ENCODE data around the gene CNTN5.

CNTN5 gene

DNA sequence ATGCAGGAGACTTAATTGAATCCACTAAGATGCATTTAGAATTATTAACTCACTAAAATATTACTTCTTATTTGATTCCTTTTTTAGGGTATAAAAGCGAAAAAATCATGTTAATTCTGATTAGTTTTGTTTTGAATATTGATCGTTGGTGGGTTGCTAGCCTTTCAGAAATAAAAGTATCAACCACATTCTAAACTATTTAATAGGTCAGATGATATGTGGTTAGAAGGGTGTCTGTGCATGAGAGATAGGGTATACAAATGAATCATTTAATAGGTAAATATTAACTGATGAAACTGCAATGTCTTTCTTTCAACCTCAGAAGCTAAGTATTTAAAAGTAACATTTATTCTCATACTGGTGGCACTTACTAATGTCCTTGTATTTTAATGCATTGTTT lies 515.1 kb downstream of the CNTN5 start:
- DNase-seq (ENCODE audit: low read depth): no peak
- no peak overlapping the region for H3K4me3 ChIP-seq (ENCODE audit: low read depth, low read length)
- TF ChIP-seq CTCF (IDR thresholded peaks at IDR 0.05; ENCODE audit: low read depth, low read length, missing control alignments): no peak

DNA sequence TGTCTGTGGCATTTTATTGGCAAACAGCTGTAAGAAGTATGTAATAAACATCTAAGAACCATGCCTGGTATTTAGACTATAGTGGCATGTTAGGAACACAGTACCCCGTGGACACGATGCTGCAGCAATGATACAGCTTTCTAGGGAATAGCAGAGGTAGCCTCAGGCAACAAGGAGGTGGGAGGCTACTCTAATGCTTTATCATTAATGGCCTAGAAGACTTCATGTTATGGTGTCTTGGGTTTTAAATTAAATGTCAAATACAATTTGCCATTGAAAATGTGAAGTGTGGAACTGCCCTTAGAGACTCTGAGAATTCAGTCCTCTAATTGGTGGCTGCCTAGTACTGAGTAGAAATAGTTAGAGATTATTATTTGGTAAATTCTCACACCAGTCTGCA lies 516.9 kb downstream of the CNTN5 start:
- TF ChIP-seq CTCF (IDR thresholded peaks at IDR 0.05; ENCODE audit: low read depth, low read length, missing control alignments): no peak
- DNase-seq (ENCODE audit: low read depth): no peak
- no peak overlapping the region for H3K4me3 ChIP-seq (ENCODE audit: low read depth, low read length)

DNA sequence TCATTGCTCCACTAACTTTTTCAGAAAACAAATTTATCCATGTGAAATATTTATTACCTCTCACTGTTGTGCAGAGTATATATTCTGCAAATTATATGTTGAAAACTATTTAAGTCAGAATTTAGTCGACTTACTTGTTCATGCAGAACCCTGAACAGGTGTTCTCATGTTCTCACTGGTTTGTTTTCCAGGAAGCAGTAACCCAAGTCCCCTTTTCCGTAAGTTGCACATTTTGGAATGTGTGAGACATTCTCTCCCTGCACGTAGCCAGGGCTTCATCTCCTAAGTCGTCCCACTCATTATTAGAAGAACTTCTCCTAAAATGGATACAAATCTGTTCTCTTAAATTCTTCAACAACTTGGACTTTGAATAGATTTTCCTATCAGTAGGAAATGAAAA lies 524.9 kb downstream of the CNTN5 start:
- no peak for TF ChIP-seq CTCF (IDR thresholded peaks at IDR 0.05; ENCODE audit: low read depth, low read length, missing control alignments)
- H3K4me3 ChIP-seq (ENCODE audit: low read depth, low read length): no peak overlapping the region
- DNase-seq (ENCODE audit: low read depth): no peak

DNA sequence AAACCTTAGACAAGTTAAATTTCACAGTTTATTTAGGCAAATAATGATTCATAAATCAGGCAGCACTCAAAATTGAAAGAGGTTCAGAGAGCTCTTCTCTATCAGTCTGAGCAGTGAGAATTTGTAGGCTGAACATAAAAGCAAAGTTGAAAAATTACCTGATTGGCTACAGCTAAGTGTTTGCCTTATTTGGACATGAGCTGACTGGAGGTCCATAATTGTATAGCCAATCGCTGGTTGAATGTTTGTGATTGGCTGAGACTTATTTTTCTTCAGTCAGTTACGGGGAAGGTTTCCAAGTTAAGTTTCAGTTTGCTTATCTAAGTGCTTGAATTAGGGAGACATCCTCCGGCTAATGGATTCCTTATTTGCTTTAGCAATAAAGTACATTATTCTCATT lies 527.5 kb downstream of the CNTN5 start:
- H3K4me3 ChIP-seq (ENCODE audit: low read depth, low read length): no peak overlapping the region
- no peak for TF ChIP-seq CTCF (IDR thresholded peaks at IDR 0.05; ENCODE audit: low read depth, low read length, missing control alignments)
- no peak for DNase-seq (ENCODE audit: low read depth)

DNA sequence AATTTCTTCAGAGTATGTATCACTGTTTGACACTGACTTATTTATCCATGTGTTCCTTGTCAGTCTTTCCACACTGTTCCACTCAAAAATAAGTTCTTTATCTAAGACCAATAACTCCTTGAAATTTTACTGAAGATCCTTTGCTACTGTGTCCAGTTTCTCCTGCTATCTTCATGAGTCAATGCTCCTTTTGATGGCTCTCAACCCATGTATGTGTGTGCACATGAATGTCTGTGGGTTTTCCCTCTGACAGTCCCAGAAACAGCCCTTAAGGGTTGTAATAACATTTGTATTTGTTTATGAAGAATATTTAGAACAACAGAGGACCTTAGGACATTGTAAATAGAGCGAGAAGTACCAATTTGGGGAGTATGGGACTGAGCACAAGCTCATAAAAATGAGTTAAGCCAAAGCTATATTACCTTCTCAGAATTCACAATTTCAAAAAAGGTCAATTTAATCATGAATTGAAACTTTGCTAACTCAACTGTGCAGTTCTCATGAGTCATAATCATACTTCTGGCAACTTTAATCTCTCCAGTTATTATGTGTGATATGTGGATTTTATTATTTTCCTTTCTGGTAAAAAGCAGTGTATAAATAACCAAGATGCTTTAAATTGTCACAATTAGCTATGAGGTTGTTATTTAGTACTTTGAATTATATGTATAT lies 533.6 kb downstream of the CNTN5 start:
- DNase-seq (ENCODE audit: low read depth): no peak
- no peak for TF ChIP-seq CTCF (IDR thresholded peaks at IDR 0.05; ENCODE audit: low read depth, low read length, missing control alignments)
- no peak overlapping the region for H3K4me3 ChIP-seq (ENCODE audit: low read depth, low read length)

DNA sequence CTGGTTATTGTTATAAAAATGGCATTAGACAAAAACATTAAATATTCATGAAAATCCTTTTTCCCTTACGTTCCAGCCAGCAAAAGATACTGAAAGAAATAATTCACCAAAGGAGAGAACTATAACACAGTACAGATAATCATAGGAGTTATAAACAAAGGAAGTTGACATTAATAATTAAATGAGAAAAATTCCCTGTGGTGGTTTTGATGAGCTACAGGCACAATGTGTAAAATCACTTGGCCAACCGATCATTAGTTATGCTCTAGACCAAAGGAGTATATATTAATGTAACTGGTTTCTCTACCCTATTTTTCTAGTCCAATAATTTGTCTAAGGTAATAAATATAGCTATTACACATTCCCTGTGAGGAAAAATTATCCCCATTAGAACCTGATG lies 534.7 kb downstream of the CNTN5 start:
- H3K4me3 ChIP-seq (ENCODE audit: low read depth, low read length): no peak overlapping the region
- DNase-seq (ENCODE audit: low read depth): no peak
- TF ChIP-seq CTCF (IDR thresholded peaks at IDR 0.05; ENCODE audit: low read depth, low read length, missing control alignments): no peak

DNA sequence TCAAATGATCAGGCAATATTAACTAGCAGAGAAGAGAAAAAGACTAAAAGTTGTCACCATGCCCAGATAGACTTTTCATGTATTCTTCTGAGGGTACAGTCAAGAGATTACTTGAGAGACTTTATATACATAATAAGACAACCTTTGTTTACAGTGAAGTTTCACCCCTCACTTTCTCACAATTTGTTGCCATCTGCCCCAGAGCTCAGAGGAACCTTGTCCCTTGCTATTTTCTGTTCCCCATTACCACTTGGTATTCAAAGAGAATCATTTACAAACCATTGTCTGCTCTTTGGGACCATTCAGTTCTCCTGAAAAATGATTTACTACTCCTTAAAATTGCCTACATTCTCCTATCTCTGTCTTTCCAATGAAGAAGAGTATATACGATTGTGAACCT lies 544.6 kb downstream of the CNTN5 start:
- DNase-seq (ENCODE audit: low read depth): no peak
- no peak for TF ChIP-seq CTCF (IDR thresholded peaks at IDR 0.05; ENCODE audit: low read depth, low read length, missing control alignments)
- no peak overlapping the region for H3K4me3 ChIP-seq (ENCODE audit: low read depth, low read length)

Measured in GM12864 (cell line).